HEK293 (cell line): ENCODE measurements around the gene ARF5.
"Not testable (repeated sequence)": the region's sequence is repeated elsewhere in the genome, so short reads cannot be mapped to it uniquely, and the experiment has no call there.

Source experiments
- CTCF ChIA-PET: fragments of 350-600 bp; formaldehyde crosslinking; extraction: SDS; loops from one replicate; lab custom pipeline; 2021; ENCODE audit warnings: antibody characterized with exemption; lab: Yijun Ruan, JAX
- POLR2A ChIA-PET: fragments of 300-600 bp; formaldehyde crosslinking; extraction: SDS; loops from one replicate; lab custom pipeline; 2020; ENCODE audit warnings: antibody characterized with exemption, inconsistent platforms; lab: Yijun Ruan, JAX
- H3K27ac ChIP-seq: fragments of 200-500 bp; sonication (Bioruptor generic); 2 replicates; pipeline ENCODE4 v1.5.1; 2014; ENCODE audit warnings: low read depth, low read length, control low read depth, inconsistent platforms; ENCODE audit errors: extremely low read depth
- H3K36me3 ChIP-seq, 2 experiments: fragments of 200-500 bp in 1 of 2; sonication (Bioruptor generic) in 1 of 2; 1 replicate in 1 of 2; 2 replicates in 1 of 2; pipeline ENCODE4 v1.5.1; 2014 to 2017; ENCODE audit warnings: inconsistent platforms in 2 of 2, low read length in 2 of 2; ENCODE audit not compliant: control insufficient read depth in 2 of 2, insufficient read depth in 1 of 2
- H3K4me1 ChIP-seq: fragments of 200-500 bp; sonication (Bioruptor generic); 2 replicates; pipeline ENCODE4 v1.5.1; 2014; ENCODE audit warnings: mild to moderate bottlenecking, low read length, inconsistent platforms; ENCODE audit not compliant: control insufficient read depth, insufficient read depth
- H3K4me3 ChIP-seq: 2 replicates; pipeline ENCODE4 v1.5.1; 2011; ENCODE audit warnings: low read depth, mild to moderate bottlenecking, control low read depth, low read length, moderate library complexity
- H3K9me3 ChIP-seq: fragments of 200-500 bp; sonication (Bioruptor generic); 2 replicates; pipeline ENCODE4 v1.5.1; 2014; ENCODE audit warnings: low read depth, low read length, inconsistent platforms; ENCODE audit not compliant: control insufficient read depth, insufficient read depth
- GLI2 ChIP-seq: fragments of 450-650 bp; formaldehyde crosslinking; IDR thresholded peaks from 2 replicates; pipeline ENCODE4; 2017; ENCODE audit warnings: missing biosample characterization, missing genetic modification characterization, low read depth, borderline replicate concordance
- KLF16 ChIP-seq: fragments of 450-650 bp; formaldehyde crosslinking; IDR thresholded peaks from 2 replicates; pipeline ENCODE4 v1.5.1; 2017; ENCODE audit warnings: missing biosample characterization, missing genetic modification characterization
- ZBTB21 ChIP-seq: fragments of 450-650 bp; formaldehyde crosslinking; IDR thresholded peaks from 2 replicates; pipeline ENCODE4 v1.5.1; 2017; ENCODE audit warnings: missing biosample characterization, missing genetic modification characterization
- ZFP37 ChIP-seq: fragments of 450-650 bp; formaldehyde crosslinking; IDR thresholded peaks from 2 replicates; pipeline ENCODE4 v1.5.1; 2016; ENCODE audit warnings: missing biosample characterization, missing genetic modification characterization
- ZNF146 ChIP-seq: fragments of 450-650 bp; formaldehyde crosslinking; IDR thresholded peaks from 2 replicates; pipeline ENCODE4 v1.5.1; 2016; ENCODE audit warnings: missing biosample characterization, missing genetic modification characterization
- ZNF19 ChIP-seq: fragments of 450-650 bp; formaldehyde crosslinking; IDR thresholded peaks from 2 replicates; pipeline ENCODE4; 2016; ENCODE audit warnings: missing biosample characterization, missing genetic modification characterization, low read depth
- ZNF211 ChIP-seq: fragments of 450-650 bp; formaldehyde crosslinking; IDR thresholded peaks from 2 replicates; pipeline ENCODE4 v1.5.1; 2016; ENCODE audit warnings: low read depth, missing biosample characterization, missing genetic modification characterization
- ZNF501 ChIP-seq: fragments of 450-650 bp; formaldehyde crosslinking; IDR thresholded peaks from 2 replicates; pipeline ENCODE4 v1.5.1; 2016; ENCODE audit warnings: missing biosample characterization, missing genetic modification characterization
- ZNF544 ChIP-seq: fragments of 450-650 bp; formaldehyde crosslinking; IDR thresholded peaks from 2 replicates; pipeline ENCODE4 v1.5.0; 2017; ENCODE audit warnings: missing biosample characterization, missing genetic modification characterization
- ZNF555 ChIP-seq: fragments of 450-650 bp; formaldehyde crosslinking; conservative IDR thresholded peaks from 2 replicates; pipeline ENCODE4 v1.5.1; 2017; ENCODE audit warnings: missing biosample characterization, mild to moderate bottlenecking, missing genetic modification characterization, inconsistent platforms
- ZNF654 ChIP-seq: fragments of 450-650 bp; formaldehyde crosslinking; IDR thresholded peaks from 2 replicates; pipeline ENCODE4 v1.5.1; 2016; ENCODE audit warnings: low read depth, missing biosample characterization, missing genetic modification characterization
- TF ChIP-seq, protein P1 (sequence below): fragments of 450-650 bp; formaldehyde crosslinking; IDR thresholded peaks from 2 replicates; pipeline ENCODE4 v1.5.1; 2016; ENCODE audit warnings: missing biosample characterization, missing genetic modification characterization
- TF ChIP-seq, protein P2 (sequence below): fragments of 450-650 bp; formaldehyde crosslinking; IDR thresholded peaks from 2 replicates; pipeline ENCODE4 v1.5.1; 2017; ENCODE audit warnings: missing biosample characterization, missing genetic modification characterization
- TF ChIP-seq, protein P3 (sequence below): fragments of 450-650 bp; formaldehyde crosslinking; IDR thresholded peaks from 2 replicates; pipeline ENCODE4 v1.5.1; 2016; ENCODE audit warnings: missing biosample characterization, missing genetic modification characterization, low read depth
- TF ChIP-seq, protein P4 (sequence below): fragments of 450-650 bp; IDR thresholded peaks from 2 replicates; pipeline ENCODE4 v1.5.1; 2018; ENCODE audit warnings: missing biosample characterization, missing genetic modification characterization

The ARF5 gene

DNA sequence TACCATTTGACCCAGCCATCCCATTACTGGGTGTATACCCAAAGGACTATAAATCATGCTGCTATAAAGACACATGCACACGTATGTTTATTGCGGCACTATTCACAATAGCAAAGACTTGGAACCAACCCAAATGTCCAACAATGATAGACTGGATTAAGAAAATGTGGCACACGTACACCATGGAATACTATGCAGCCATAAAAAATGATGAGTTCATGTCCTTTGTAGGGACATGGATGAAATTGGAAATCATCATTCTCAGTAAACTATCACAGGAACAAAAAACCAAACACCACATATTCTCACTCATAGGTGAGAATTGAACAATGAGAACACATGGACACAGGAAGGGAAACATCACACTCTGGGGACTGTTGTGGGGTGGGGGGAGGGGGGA, 20.2 kb upstream of the ARF5 start:
- POLR2A ChIA-PET, H3K36me3 ChIP-seq, H3K27ac ChIP-seq, H3K4me1 ChIP-seq, CTCF ChIA-PET, H3K9me3 ChIP-seq, H3K4me3 ChIP-seq: not testable (repeated sequence)
- TF ChIP-seq ZNF146 (tag by site-specific recombination): peak; percentile 83

DNA sequence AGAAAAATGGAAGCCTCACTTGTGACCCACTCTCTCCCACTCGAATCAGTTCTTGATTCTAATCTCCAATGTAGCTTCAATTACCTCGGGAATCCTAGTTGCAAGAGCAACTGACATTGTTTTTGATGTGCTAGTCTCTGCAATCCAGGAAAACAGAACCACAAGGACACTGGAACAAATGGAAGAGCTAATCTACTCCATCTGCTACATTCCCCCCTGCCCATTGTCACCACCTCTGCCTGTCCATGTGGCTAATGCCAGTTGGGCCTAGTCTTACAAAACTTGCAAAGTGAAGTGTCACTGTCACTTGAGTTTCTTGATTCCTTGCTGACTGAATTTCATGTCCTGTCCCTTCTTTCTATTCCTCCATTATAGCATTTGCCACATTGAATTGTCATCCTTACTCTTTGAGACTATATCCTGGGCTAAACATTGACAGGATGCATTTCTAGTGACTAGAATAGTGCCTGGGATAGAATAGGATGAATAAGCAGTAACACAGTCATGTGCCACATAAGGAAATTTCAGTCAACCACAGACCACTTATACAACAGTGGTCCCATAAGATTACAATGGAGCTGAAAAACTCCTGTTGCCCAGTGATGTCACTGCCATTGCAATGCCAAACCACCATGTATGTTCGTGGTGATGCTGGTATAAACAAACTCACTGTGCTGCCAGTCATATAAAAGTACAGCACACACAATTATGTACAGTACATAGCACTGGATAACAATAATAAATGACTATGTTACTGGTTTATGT, 16.3 kb upstream of the ARF5 start:
- POLR2A ChIA-PET: interaction anchor here (0.9 kb wide), 1 partner anchor 16 kb away, joined by 3 read pairs; no protein-coding TSS in a partner anchor
- TF ChIP-seq, protein P1, sequence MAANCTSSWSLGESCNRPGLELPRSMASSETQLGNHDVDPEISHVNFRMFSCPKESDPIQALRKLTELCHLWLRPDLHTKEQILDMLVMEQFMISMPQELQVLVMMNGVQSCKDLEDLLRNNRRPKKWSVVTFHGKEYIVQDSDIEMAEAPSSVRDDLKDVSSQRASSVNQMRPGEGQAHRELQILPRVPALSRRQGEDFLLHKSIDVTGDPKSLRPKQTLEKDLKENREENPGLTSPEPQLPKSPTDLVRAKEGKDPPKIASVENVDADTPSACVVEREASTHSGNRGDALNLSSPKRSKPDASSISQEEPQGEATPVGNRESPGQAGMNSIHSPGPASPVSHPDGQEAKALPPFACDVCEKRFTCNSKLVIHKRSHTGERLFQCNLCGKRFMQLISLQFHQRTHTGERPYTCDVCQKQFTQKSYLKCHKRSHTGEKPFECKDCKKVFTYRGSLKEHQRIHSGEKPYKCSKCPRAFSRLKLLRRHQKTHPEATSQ: no peak
- no peak for TF ChIP-seq KLF16 (tag by site-specific recombination)
- no peak for TF ChIP-seq ZNF211 (tag by site-specific recombination)
- TF ChIP-seq ZNF544 (tag by site-specific recombination): no peak
- TF ChIP-seq ZNF501 (tag by site-specific recombination): no peak
- TF ChIP-seq ZNF654 (tag by site-specific recombination): no peak
- TF ChIP-seq ZBTB21 (tag by site-specific recombination): no peak
- TF ChIP-seq GLI2 (tag by site-specific recombination): no peak
- TF ChIP-seq, protein P2, sequence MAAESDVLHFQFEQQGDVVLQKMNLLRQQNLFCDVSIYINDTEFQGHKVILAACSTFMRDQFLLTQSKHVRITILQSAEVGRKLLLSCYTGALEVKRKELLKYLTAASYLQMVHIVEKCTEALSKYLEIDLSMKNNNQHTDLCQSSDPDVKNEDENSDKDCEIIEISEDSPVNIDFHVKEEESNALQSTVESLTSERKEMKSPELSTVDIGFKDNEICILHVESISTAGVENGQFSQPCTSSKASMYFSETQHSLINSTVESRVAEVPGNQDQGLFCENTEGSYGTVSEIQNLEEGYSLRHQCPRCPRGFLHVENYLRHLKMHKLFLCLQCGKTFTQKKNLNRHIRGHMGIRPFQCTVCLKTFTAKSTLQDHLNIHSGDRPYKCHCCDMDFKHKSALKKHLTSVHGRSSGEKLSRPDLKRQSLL (tag by site-specific recombination): no peak
- TF ChIP-seq, protein P3, sequence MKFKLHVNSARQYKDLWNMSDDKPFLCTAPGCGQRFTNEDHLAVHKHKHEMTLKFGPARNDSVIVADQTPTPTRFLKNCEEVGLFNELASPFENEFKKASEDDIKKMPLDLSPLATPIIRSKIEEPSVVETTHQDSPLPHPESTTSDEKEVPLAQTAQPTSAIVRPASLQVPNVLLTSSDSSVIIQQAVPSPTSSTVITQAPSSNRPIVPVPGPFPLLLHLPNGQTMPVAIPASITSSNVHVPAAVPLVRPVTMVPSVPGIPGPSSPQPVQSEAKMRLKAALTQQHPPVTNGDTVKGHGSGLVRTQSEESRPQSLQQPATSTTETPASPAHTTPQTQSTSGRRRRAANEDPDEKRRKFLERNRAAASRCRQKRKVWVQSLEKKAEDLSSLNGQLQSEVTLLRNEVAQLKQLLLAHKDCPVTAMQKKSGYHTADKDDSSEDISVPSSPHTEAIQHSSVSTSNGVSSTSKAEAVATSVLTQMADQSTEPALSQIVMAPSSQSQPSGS (tag by site-specific recombination): no peak
- no peak for TF ChIP-seq ZNF19 (tag by site-specific recombination)
- TF ChIP-seq ZFP37 (tag by site-specific recombination): no peak
- TF ChIP-seq ZNF555 (tag by site-specific recombination): no peak
- TF ChIP-seq, protein P4, sequence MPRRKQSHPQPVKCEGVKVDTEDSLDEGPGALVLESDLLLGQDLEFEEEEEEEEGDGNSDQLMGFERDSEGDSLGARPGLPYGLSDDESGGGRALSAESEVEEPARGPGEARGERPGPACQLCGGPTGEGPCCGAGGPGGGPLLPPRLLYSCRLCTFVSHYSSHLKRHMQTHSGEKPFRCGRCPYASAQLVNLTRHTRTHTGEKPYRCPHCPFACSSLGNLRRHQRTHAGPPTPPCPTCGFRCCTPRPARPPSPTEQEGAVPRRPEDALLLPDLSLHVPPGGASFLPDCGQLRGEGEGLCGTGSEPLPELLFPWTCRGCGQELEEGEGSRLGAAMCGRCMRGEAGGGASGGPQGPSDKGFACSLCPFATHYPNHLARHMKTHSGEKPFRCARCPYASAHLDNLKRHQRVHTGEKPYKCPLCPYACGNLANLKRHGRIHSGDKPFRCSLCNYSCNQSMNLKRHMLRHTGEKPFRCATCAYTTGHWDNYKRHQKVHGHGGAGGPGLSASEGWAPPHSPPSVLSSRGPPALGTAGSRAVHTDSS (tag by site-specific recombination): no peak

More for the DNA sequence above, 16.3 kb upstream of the ARF5 start:
- Histone ChIP-seq H3K4me1 (no peaks in the 10 kb centered on the region), H3K9me3 (no peaks in the 10 kb centered on the region), H3K4me3 (no peak overlapping the region), H3K27ac (no peak overlapping the region), H3K36me3 (no peaks in the 10 kb centered on the region)
- CTCF ChIA-PET: interaction anchor here (0.7 to 1.0 kb wide), 2 partner anchors 9 to 14 kb away, joined by 3 read pairs; partner anchors contain the start of gene GCC1
